SJCRH30 (cell line): ENCODE data around the gene LRRC36. TPM values are rescaled to one million over a fixed set of nuclear protein-coding genes. Genes with fewer than 3 reads are reported as not detected.

ENCODE experiments used
- DNase-seq, 2 experiments: peaks; one replicate each; pipeline ENCODE4 v3.0.0-alpha.2; 2015 to 2020
- H3K27ac ChIP-seq: fragments of 250-450 bp; sonication (Bioruptor Pico); 2 replicates; pipeline ENCODE4 v1.5.1; 2020; ENCODE audit warnings: mild to moderate bottlenecking, moderate library complexity
- H3K27me3 ChIP-seq: fragments of 250-450 bp; sonication (Bioruptor Pico); 2 replicates; pipeline ENCODE4 v1.5.1; 2020; ENCODE audit warnings: mild to moderate bottlenecking, moderate library complexity
- H3K36me3 ChIP-seq: fragments of 250-450 bp; sonication (Bioruptor Pico); 2 replicates; pipeline ENCODE4 v1.5.1; 2020; ENCODE audit warnings: mild to moderate bottlenecking, moderate library complexity
- H3K4me1 ChIP-seq: fragments of 250-450 bp; sonication (Bioruptor Pico); 2 replicates; pipeline ENCODE4 v1.5.1; 2020; ENCODE audit warnings: mild to moderate bottlenecking, moderate library complexity
- H3K4me3 ChIP-seq: fragments of 250-450 bp; sonication (Bioruptor Pico); 2 replicates; pipeline ENCODE4 v1.5.1; 2020; ENCODE audit warnings: mild to moderate bottlenecking, moderate library complexity
- H3K9me3 ChIP-seq: fragments of 250-450 bp; sonication (Bioruptor Pico); replicated peaks from 2 replicates; pipeline ENCODE4 v1.5.1; 2020; ENCODE audit warnings: mild to moderate bottlenecking, moderate library complexity
- total RNA-seq: library from RNA; depleted of rRNA; stranded (reverse); fragments of >200 nt; shearing (Covaris generic); gene quantifications from 2 replicates; pipeline ENCODE4 v1.2.3, GENCODE V29; 2014

The LRRC36 gene
- total RNA-seq, 1 experiment from 2014 or later, result not detected

DNA sequence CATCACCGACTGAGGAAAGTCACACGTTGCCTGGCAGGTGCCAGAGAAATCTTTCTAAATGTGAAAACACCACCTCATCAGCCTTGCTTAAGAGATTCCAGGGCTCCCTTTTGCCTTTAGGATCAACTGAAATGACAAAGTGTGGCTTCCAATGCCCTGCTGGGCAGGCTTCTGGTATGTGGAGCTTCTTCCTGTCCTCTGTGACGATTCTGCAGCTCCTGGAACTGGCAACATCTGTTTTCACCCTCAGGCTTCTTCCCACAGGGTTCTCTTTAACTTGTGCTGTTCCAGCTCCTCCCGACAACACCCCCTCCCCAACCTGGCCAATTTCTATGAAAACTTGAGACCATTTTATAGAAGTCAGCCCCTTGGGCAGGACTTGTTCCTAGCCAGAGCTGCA lies 94.4 kb downstream of the LRRC36 start:
- Histone ChIP-seq H3K4me1 (peaks cover 16% of the 10 kb centered on the region), H3K36me3 (no peaks in the 10 kb centered on the region), H3K9me3 (no peaks in the 10 kb centered on the region), H3K27me3 (no peaks in the 10 kb centered on the region; the same call in 1 of the 2 replicates), H3K27ac (no peak overlapping the region), H3K4me3 (no peak overlapping the region)
- no peak for DNase-seq

DNA sequence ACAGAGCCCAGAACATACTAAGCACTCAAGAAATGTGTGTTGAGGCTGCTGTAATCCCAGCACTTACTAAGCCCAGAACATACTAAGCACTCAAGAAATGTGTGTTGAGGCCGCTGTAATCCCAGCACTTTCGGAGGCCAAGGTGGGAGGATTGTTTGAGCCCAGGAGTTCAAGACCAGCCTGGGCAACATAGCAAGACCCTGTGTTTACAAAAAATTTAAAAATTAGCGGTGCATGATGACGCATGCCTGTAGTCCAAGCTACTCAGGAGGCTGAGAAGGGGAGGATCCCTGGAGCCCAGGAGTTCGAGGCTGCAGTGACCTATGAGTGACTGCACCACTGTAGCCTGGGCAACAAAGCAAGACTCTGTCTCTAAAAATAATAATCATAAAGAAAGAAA lies 96.4 kb downstream of the LRRC36 start:
- Histone ChIP-seq H3K27ac (no peak overlapping the region), H3K36me3 (no peaks in the 10 kb centered on the region), H3K4me1 (peaks cover 16% of the 10 kb centered on the region), H3K27me3 (no peaks in the 10 kb centered on the region), H3K4me3 (no peak overlapping the region), H3K9me3 (no peaks in the 10 kb centered on the region)
- DNase-seq, result no peak

DNA sequence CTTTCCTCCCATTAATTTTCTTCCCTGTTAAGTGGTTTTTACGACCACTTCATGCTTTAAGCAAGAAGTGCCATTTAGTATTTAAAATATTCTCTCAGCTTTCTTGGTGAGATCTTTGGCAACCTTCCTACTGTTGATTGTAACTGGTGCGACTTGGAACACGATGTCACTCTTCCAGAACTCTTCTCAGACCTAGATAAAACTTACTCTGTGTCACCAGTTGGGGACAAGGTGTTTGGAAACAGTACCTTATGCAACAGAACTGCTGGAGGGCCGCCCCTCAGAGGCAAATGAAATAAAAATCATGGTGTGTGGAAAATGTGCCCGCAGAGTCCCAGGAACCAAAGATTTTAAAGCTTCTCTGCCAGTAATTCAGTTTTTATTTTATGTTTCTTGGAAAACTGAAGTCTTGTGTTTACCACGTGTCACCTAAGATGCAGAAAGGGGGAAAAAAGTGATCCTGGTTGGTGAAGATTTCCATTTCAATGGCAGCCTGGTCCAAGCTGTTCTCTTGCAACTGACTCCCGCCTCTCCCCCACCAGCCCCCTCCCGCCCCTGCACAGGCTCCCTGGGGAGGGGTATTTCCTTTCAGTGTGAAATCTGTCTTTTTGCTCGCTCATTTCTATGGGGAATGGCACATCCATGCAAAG lies 97.1 kb downstream of the LRRC36 start:
- DNase-seq, result peak in 1 of 2 experiments; percentile 48
- Histone ChIP-seq H3K4me1 (peaks cover 19% of the 10 kb centered on the region), H3K27ac (no peak overlapping the region), H3K9me3 (no peaks in the 10 kb centered on the region), H3K36me3 (no peaks in the 10 kb centered on the region), H3K4me3 (no peak overlapping the region), H3K27me3 (no peaks in the 10 kb centered on the region)

DNA sequence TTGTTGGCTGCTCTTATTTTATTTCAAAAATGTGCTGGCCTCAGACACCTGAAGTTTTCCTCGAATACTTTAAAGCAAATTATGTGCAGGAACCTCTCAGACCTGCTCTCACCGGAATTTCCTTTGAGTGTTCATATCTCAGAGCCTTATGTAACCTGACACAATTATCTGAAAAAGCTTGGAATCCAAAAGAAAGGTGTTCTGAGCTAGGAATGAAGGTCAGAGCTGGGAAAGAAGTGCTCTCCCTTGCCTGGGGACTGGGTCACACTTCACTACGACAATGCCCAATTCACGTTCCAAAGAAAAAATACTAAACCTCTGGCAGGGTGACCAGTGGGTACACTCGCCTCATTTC lies 97.6 kb downstream of the LRRC36 start:
- no peak for DNase-seq
- Histone ChIP-seq H3K36me3 (no peaks in the 10 kb centered on the region), H3K27me3 (no peaks in the 10 kb centered on the region), H3K4me3 (no peak overlapping the region), H3K4me1 (peaks cover 18% of the 10 kb centered on the region), H3K27ac (no peak overlapping the region), H3K9me3 (no peaks in the 10 kb centered on the region)

DNA sequence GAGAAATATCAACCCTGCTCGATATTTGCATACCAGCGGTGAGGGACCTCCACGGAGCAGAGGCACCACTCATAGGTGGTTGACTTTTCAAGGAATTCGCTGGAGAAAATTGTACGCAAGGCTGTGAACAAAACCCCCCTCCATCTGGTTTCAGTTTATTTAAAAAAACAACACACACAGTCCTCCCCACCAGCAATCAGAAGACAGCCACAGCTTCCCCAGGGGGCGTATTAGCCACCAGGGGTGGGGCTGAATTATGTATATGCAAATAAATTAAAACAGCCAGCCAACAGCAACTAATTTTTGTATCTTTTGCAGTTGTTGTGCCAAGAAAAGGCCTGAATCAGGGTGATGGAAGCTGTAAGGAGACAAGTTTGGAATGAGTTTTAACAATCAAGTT lies 98.4 kb downstream of the LRRC36 start:
- Histone ChIP-seq H3K4me1 (peaks cover 12% of the 10 kb centered on the region), H3K27ac (no peak overlapping the region), H3K27me3 (no peaks in the 10 kb centered on the region), H3K36me3 (no peaks in the 10 kb centered on the region), H3K9me3 (no peaks in the 10 kb centered on the region), H3K4me3 (no peak overlapping the region)
- no peak for DNase-seq

DNA sequence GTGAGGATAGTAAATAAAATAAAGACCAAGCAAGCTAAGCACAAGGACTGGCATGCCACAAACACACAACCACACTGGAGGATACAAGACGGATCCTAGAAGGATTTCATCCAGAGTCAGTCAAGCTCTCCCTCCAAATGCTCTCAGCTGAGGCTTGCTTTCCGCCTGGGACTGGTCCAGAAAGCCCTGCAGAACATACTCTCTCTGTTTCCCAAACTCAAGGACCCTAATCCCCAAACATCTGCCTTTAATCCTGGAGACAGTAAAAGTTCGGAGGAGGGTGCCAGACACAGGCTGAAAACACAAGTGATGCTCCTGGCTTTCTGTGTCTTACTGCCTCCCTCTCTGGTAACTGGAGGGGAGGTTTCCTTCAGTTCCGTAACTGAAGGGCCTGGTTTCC lies 99.0 kb downstream of the LRRC36 start:
- DNase-seq, result no peak
- Histone ChIP-seq H3K4me1 (peaks cover 12% of the 10 kb centered on the region), H3K36me3 (no peaks in the 10 kb centered on the region), H3K9me3 (no peaks in the 10 kb centered on the region), H3K27me3 (no peaks in the 10 kb centered on the region), H3K4me3 (no peak overlapping the region), H3K27ac (no peak overlapping the region)

DNA sequence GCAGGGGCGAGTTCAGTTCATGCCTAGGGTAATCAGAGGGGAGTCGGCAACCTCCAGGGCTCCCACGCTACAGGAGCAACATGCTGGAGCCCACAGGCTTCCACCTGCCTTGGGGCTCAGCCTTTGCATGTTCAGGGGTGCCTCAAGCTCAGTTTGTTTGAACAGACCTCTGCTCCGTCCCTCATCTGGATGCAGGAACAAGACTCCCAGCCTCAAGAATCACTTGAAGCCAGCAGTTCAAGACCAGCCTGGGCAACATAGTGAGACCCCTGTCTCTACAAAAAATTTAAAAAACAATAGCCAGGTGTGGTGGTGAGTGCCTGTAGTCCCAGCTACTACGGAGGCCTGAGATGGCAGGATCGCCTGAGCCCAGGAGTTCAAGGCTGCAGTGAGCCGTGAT lies 99.4 kb downstream of the LRRC36 start:
- no peaks in the 10 kb centered on the region for H3K27me3 ChIP-seq
- peaks cover 12% of the 10 kb centered on the region for H3K4me1 ChIP-seq
- no peak overlapping the region for H3K4me3 ChIP-seq
- no peaks in the 10 kb centered on the region for H3K9me3 ChIP-seq
- no peak overlapping the region for H3K27ac ChIP-seq
- no peaks in the 10 kb centered on the region for H3K36me3 ChIP-seq
- DNase-seq, result no peak

DNA sequence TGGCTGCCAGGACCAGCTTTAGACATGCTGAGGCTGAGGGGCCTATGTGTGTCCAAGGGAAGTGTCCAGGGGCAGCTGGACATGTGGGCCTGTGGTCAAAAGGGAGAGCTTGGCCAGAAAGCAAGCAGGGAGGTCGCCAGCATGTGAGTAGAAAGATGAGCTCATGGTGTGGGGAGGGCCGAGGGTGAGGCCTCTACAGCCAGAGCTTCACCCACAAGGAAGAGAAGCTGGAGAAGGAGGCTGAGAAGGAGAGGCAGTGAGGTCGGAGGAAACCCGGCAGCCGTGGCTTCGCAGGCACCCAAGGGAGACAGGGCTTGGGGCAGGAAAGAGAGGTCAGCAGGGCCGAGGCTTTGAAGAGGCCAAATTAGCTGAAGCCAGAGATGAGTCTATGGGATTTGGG lies 100.3 kb downstream of the LRRC36 start:
- no peak for DNase-seq
- H3K9me3 ChIP-seq, result no peaks in the 10 kb centered on the region
- H3K36me3 ChIP-seq, result no peaks in the 10 kb centered on the region
- no peak overlapping the region for H3K27ac ChIP-seq
- no peaks in the 10 kb centered on the region for H3K27me3 ChIP-seq
- H3K4me3 ChIP-seq, result no peak overlapping the region
- peaks cover 16% of the 10 kb centered on the region for H3K4me1 ChIP-seq

DNA sequence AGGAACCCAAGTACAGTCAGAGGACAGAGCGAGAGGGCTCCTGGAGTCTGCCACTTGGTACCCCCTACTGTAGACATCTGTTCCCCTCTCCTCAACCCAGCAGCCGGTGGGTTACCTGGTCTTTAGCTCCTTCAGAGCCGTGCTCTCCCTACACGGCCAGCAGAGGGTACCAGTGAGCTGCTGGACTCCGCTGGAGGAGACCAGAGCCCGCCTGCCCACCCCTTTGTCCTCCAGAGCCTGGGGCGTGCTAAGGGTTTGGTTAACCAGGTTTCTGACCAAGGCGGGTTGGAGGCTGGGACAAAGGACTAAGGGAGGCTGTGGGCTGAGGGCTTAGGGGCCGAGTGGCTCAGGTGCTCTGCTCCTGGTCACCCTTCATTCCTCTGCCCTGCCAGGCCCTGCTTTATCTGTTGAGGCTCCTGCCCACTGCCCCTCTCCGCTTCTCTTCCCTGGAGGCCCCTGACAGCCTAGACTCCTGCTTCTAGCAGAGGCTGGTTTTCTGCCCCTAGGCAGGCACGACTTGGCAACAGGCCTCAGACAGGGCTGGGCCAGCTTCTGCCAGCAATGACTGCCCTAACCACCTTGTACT lies 101.6 kb downstream of the LRRC36 start:
- no peak overlapping the region for H3K4me3 ChIP-seq
- H3K4me1 ChIP-seq, result peaks cover 11% of the 10 kb centered on the region
- no peaks in the 10 kb centered on the region for H3K9me3 ChIP-seq
- H3K27me3 ChIP-seq, result no peaks in the 10 kb centered on the region
- H3K27ac ChIP-seq, result no peak overlapping the region
- H3K36me3 ChIP-seq, result no peaks in the 10 kb centered on the region
- peak; percentile 89 to 93 for DNase-seq

DNA sequence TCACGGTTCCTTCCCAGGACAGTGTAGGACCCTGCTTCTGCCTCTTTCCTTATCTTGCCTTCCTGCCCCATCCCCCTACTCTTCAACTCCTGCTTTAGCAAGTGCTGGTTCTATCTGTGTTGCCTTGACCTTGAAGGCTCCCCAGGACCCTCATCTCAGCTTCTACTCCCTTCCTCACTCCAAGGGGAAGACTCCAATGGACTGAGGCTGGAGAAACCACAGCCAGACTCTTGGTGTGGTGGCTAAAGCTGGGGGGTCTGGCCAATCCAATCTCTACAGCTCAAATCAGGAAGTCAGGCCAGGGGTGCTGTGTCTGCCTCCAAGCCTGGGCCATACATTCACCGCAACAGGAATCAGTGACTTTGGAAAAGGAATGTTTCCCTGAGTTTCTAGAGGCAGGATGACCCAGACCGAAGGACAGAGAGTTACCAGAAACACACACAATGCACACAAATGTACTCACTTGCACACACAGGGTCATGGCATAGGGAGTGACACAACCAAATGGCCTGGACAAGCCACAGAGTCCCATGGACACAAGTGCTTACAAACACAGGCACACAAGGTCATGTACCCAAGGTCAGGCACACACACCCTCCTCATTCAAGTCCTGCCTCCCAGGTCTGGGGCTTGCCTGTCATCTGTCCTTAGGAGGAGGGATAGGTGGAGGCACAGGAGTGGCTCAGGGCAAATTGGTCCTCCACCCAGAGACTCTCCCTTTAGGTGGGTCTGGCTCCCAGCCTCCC lies 102.6 kb downstream of the LRRC36 start:
- Histone ChIP-seq H3K4me3 (no peak overlapping the region), H3K27ac (no peak overlapping the region), H3K27me3 (no peaks in the 10 kb centered on the region), H3K9me3 (no peaks in the 10 kb centered on the region), H3K36me3 (no peaks in the 10 kb centered on the region), H3K4me1 (peaks cover 10% of the 10 kb centered on the region)
- no peak for DNase-seq

DNA sequence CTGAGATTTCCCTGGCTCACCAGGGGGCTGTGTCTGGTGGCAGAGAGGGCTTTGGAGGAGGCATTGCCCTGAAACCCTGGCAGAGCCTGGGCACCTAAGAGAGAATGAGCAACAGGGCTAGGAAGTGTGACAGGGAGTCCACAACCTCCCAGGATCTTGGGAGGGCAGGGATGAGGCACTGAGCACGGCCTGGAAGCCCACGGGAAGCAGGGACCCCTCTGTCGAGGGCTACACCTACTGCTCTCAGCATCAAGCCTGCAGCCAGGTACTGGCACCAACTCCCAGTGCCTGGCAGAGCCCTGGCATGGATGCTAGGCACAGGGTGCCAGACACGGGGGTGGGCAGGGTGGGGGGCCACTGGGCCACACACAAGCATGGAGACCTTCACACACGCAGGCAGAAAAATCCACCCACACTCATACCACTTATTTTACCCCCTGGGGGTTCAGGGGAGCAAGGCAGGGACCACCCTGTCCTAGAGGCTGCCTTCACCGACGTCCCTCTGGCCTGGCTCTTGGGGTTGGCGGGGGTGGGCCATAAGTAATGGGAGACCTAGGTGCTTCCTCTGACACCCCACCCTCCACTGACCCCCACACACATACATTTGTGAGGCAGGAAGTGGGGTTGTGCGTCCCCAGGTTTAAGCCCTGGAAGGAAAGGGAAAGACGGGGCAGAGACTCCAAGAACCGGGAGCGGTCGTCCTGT lies 103.3 kb downstream of the LRRC36 start:
- Histone ChIP-seq H3K36me3 (no peaks in the 10 kb centered on the region), H3K4me3 (no peak overlapping the region), H3K4me1 (peaks cover 6% of the 10 kb centered on the region), H3K27me3 (no peaks in the 10 kb centered on the region), H3K27ac (no peak overlapping the region), H3K9me3 (no peaks in the 10 kb centered on the region)
- DNase-seq, result no peak

DNA sequence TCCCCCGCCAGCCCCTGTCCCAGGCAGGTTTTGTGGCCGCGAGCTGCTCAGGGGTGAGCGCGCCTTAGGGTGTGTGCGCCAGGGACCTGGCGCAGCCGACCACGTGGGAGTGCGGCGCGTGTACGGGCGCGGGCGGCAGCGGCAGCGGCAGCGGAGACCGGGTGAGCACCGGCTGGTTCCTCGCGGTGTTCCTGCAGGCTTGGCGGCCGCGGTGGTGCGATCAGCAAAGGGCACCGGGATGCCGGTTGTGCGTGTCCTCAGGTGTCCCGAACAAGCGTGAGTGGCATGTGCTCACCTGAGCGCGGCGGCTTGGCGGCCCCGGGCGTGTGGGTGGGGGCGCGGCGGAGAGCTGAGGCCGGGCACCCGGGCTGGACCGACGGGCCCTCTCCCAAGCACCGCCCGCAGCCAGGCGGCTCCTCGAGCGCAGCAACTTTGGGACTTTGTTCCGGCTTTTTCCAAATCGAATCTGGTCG lies 103.9 kb downstream of the LRRC36 start:
- Histone ChIP-seq H3K27ac (no peak overlapping the region), H3K4me1 (peaks cover 6% of the 10 kb centered on the region), H3K36me3 (no peaks in the 10 kb centered on the region), H3K4me3 (no peak overlapping the region), H3K9me3 (no peaks in the 10 kb centered on the region), H3K27me3 (no peaks in the 10 kb centered on the region)
- DNase-seq, result no peak

DNA sequence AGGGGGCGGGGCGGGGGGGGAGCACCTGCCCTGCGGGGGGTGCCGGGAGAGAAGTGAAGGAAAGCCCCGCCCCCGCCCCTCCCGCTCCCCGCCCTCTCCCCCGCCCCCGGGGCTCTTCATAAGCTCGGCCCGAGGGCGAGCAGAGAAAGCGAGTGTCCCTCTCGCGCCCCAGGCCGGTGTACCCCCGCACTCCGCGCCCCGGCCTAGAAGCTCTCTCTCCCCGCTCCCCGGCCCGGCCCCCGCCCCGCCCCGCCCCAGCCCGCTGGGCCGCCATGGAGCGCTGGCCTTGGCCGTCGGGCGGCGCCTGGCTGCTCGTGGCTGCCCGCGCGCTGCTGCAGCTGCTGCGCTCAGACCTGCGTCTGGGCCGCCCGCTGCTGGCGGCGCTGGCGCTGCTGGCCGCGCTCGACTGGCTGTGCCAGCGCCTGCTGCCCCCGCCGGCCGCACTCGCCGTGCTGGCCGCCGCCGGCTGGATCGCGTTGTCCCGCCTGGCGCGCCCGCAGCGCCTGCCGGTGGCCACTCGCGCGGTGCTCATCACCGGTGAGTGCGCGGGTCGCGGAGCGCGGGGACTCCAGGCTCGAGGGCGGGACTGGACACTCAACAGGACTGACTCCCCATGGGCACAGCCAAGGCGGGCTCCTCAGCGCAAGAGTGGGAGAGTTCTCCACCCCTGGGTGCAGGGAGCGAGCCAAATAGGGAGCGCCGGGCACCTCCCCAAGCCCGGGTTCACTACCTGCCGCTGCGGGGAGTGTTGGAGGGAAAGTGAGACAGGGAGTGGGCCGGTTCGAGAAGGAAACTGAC lies 104.6 kb downstream of the LRRC36 start, which contains the start of gene HSD11B2:
Gene HSD11B2, plus strand, starts transcription at position 145 of the 798 bp plus-strand sequence. Its CDS starts 128 bp downstream, at position 273.
- Histone ChIP-seq H3K36me3 (no peaks in the 10 kb centered on the region), H3K27me3 (no peaks in the 10 kb centered on the region), H3K9me3 (no peaks in the 10 kb centered on the region), H3K4me1 (peaks cover 6% of the 10 kb centered on the region), H3K4me3 (peak within 1 kb of the TSS; percentile 57), H3K27ac (no peak within 1 kb of the TSS)
- peak; percentile 76 to 86 for DNase-seq

DNA sequence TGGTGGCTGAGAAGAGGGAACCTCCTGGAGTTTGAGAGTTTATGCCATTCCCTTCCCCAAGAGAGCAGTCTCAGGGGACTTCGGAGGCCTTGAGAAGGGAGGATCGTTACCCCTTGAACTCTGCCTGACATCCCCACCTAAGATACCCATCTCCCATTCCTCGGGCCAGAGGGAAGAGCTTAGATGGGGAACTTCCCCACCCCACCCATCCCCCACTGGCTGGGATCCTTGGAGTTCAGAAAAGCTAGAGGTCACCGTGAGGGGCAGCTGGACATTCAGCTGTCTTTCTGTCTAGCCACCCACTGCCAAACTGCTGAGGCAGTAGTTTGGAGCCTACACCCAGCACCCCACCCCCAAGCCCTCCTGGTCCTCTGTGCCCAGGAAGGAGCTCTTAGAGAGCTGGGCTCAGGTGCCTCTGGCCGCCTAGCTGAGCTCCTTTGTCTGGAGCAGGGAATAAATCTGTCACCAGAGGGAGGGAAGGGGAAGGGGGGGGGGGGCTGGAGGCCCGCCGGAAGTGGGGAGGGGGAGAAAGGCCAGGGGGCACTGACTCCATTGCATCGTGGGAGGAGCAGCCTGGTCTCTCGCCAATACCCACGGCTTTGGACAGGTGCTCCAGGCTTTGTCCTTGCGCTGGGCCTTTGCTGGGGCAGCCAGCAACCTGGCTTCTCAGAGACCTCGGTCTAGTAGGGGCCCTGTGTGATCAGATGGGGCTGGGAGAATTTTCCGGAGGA lies 105.3 kb downstream of the LRRC36 start:
- Histone ChIP-seq H3K4me1 (peaks cover 6% of the 10 kb centered on the region), H3K36me3 (no peaks in the 10 kb centered on the region), H3K4me3 (peak overlapping the region; percentile 57), H3K27ac (no peak overlapping the region), H3K9me3 (no peaks in the 10 kb centered on the region), H3K27me3 (no peaks in the 10 kb centered on the region)
- peak in 1 of 2 experiments; percentile 46 for DNase-seq
